Mesenchymal stem cell (in vitro differentiated cells and primary cell): ENCODE data around the gene IYD.

Experiments
- DNase-seq: peaks from one replicate; pipeline ENCODE4 v3.0.0-alpha.2; 2013
- H2AFZ ChIP-seq: one replicate; pipeline ENCODE4 v1.6.1; 2013; ENCODE audit warnings: low read depth, mild to moderate bottlenecking, control low read depth, inconsistent platforms, low read length, moderate library complexity
- H2AK5ac ChIP-seq: 2 replicates; pipeline ENCODE4 v1.6.1; 2013; ENCODE audit warnings: low read length, moderate library complexity, mild to moderate bottlenecking, inconsistent platforms; ENCODE audit not compliant: severe bottlenecking
- H2BK120ac ChIP-seq: one replicate; pipeline ENCODE4 v1.6.1; 2013; ENCODE audit warnings: low read depth, mild to moderate bottlenecking, inconsistent platforms, low read length, moderate library complexity
- H2BK12ac ChIP-seq, 2 experiments: one replicate each; pipeline ENCODE4 v1.6.1; 2013; ENCODE audit warnings: inconsistent platforms in 2 of 2, low read length in 2 of 2, mild to moderate bottlenecking in 2 of 2, moderate library complexity in 2 of 2, control low read depth in 1 of 2
- H2BK15ac ChIP-seq: one replicate; pipeline ENCODE4 v1.6.1; 2013; ENCODE audit warnings: mild to moderate bottlenecking, low read depth, inconsistent platforms; ENCODE audit not compliant: poor library complexity, severe bottlenecking
- H2BK5ac ChIP-seq: 2 replicates; pipeline ENCODE4 v1.6.1; 2013; ENCODE audit warnings: low read depth, mild to moderate bottlenecking, low read length, control low read depth, inconsistent platforms; ENCODE audit not compliant: poor library complexity, severe bottlenecking
- H3K14ac ChIP-seq, 2 experiments: one replicate each; pipeline ENCODE4 v1.6.1; 2013; ENCODE audit warnings: inconsistent platforms in 2 of 2, low read length in 2 of 2, control low read depth in 1 of 2, mild to moderate bottlenecking in 1 of 2, moderate library complexity in 1 of 2
- H3K18ac ChIP-seq, 2 experiments: one replicate each; pipeline ENCODE4 v1.6.1; 2013; ENCODE audit warnings: inconsistent platforms in 2 of 2, low read length in 2 of 2, control low read depth in 1 of 2, low read depth in 1 of 2, mild to moderate bottlenecking in 1 of 2
- H3K23ac ChIP-seq, 2 experiments: one replicate each; pipeline ENCODE4 v1.6.1; 2013; ENCODE audit warnings: inconsistent platforms in 2 of 2, low read length in 2 of 2, mild to moderate bottlenecking in 2 of 2, moderate library complexity in 2 of 2, control low read depth in 1 of 2
- H3K27ac ChIP-seq: 2 replicates; pipeline ENCODE4 v1.5.1; 2013; ENCODE audit warnings: mild to moderate bottlenecking, moderate library complexity, low read length, control low read depth, inconsistent platforms; ENCODE audit not compliant: poor library complexity, severe bottlenecking
- H3K27me3 ChIP-seq, 2 experiments: 2 replicates each; pipeline versions ENCODE4 v1.6.1 to v1.7.0; 2013; ENCODE audit warnings: low read length in 2 of 2, mild to moderate bottlenecking in 2 of 2, moderate library complexity in 2 of 2, control low read depth in 1 of 2, inconsistent platforms in 1 of 2; ENCODE audit not compliant: control insufficient read depth in 1 of 2, insufficient read depth in 1 of 2
- H3K36me3 ChIP-seq, 2 experiments: 2 replicates each; pipeline versions ENCODE4 v1.6.1 to v1.7.0; 2013; ENCODE audit warnings: low read length in 2 of 2, control low read depth in 1 of 2, inconsistent platforms in 1 of 2, low read depth in 1 of 2, mild to moderate bottlenecking in 1 of 2; ENCODE audit not compliant: insufficient read depth in 2 of 2, control insufficient read depth in 1 of 2
- H3K4ac ChIP-seq, 2 experiments: one replicate each; pipeline ENCODE4 v1.6.1; 2013; ENCODE audit warnings: inconsistent platforms in 2 of 2, low read length in 2 of 2, mild to moderate bottlenecking in 2 of 2, moderate library complexity in 2 of 2, control low read depth in 1 of 2, low read depth in 1 of 2
- H3K4me1 ChIP-seq: 2 replicates; pipeline ENCODE4 v1.6.1; 2013; ENCODE audit warnings: low read depth, low read length, control low read depth; ENCODE audit not compliant: control insufficient read depth, insufficient read depth
- H3K4me2 ChIP-seq: 2 replicates; pipeline ENCODE4 v1.6.1; 2013; ENCODE audit warnings: low read length, mild to moderate bottlenecking, inconsistent platforms; ENCODE audit not compliant: poor library complexity, severe bottlenecking
- H3K4me3 ChIP-seq, 2 experiments: 2 replicates each; pipeline versions ENCODE4 v1.5.1 to v1.7.0; 2013; ENCODE audit warnings: low read length in 2 of 2, mild to moderate bottlenecking in 2 of 2, control low read depth in 1 of 2, low read depth in 1 of 2; ENCODE audit not compliant: insufficient read depth in 1 of 2
- H3K79me1 ChIP-seq: replicated peaks from 2 replicates; pipeline ENCODE4 v1.6.1; 2013; ENCODE audit warnings: mild to moderate bottlenecking, control low read depth, low read length, inconsistent platforms; ENCODE audit not compliant: poor library complexity, severe bottlenecking
- H3K9ac ChIP-seq: 2 replicates; pipeline ENCODE4 v1.7.0; 2013; ENCODE audit warnings: mild to moderate bottlenecking, low read length, moderate library complexity
- H3K9me3 ChIP-seq: 2 replicates; pipeline ENCODE4 v1.7.0; 2013; ENCODE audit warnings: mild to moderate bottlenecking, low read length; ENCODE audit not compliant: control insufficient read depth
- H4K8ac ChIP-seq: one replicate; pipeline ENCODE4 v1.6.1; 2013; ENCODE audit warnings: inconsistent platforms, mild to moderate bottlenecking, low read length, moderate library complexity
- H4K91ac ChIP-seq: one replicate; pipeline ENCODE4 v1.6.1; 2013; ENCODE audit warnings: mild to moderate bottlenecking, low read length, inconsistent platforms
- WGBS: methylation state at CpG from one replicate; pipeline ENCODE4 v1.1.7; 2013; ENCODE audit warnings: mixed read lengths; 5-methylcytosine and 5-hydroxymethylcytosine counted together

IYD gene

DNA sequence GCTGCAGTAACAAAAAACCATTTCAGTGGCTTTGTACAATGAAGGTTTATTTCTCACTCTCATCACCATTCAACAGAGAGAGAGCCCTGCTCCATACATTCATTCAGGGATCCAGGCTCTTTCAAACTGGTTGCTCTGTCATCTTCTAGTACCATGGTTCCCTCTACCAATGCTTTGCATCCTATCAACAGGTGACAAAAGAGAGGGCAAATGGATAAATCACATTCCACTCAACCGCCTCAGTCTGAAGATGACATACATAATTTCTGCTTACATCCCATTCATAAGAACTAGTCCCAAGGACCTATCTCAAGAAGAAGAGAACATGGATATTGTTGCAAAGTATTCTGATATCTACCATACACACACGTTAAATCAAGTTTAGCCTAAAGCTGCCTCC is 51.6 kb downstream of the IYD start:
- H2BK120ac ChIP-seq = no peak overlapping the region
- no peak overlapping the region for H3K9ac ChIP-seq
- no peak overlapping the region for H3K4ac ChIP-seq
- H3K27ac ChIP-seq = no peak overlapping the region
- DNase-seq = no peak
- H2BK15ac ChIP-seq = no peak overlapping the region
- H3K36me3 ChIP-seq = no peaks in the 10 kb centered on the region
- H3K79me1 ChIP-seq = no peaks in the 10 kb centered on the region
- no peaks in the 10 kb centered on the region for H3K9me3 ChIP-seq
- 86% methylated on average over 1 of the region's 2 CpGs for WGBS
- no peak overlapping the region for H2AFZ ChIP-seq
- H2AK5ac ChIP-seq = no peak overlapping the region
- no peak overlapping the region for H3K4me3 ChIP-seq
- no peak overlapping the region for H3K14ac ChIP-seq
- H4K91ac ChIP-seq = no peak overlapping the region
- H2BK12ac ChIP-seq = no peak overlapping the region
- H3K23ac ChIP-seq = no peak overlapping the region
- H3K27me3 ChIP-seq = peaks cover 11 to 13% of the 10 kb centered on the region in 2 experiments
- peaks cover 2% of the 10 kb centered on the region for H3K4me1 ChIP-seq
- no peak overlapping the region for H4K8ac ChIP-seq
- no peak overlapping the region for H3K4me2 ChIP-seq
- no peak overlapping the region for H2BK5ac ChIP-seq
- no peak overlapping the region for H3K18ac ChIP-seq

DNA sequence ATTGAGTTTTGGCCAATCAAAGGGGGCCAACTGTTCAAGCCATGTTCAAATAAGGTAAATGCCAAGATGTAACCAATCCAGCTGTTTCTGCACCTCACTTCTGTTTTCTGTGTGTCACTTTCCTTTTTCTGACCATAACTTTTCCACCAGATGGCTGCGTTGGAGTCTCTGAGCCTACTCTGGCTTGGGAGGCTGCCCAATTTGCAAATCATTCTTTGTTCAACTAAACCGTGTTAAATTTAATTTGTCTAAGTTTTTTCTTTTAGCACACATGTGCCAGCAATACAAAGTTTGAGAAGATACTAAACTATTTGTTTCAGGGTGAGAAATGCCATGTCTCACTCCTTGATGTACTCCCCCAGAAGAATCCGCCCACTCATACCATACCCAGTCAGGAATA is 52.1 kb downstream of the IYD start:
- no peak overlapping the region for H4K91ac ChIP-seq
- no peak overlapping the region for H3K4me3 ChIP-seq
- no peak overlapping the region for H3K18ac ChIP-seq
- H2BK15ac ChIP-seq = no peak overlapping the region
- H3K4me2 ChIP-seq = no peak overlapping the region
- no peaks in the 10 kb centered on the region for H3K36me3 ChIP-seq
- no peak overlapping the region for H3K4ac ChIP-seq
- H3K4me1 ChIP-seq = peaks cover 2% of the 10 kb centered on the region
- 84% methylated on average over 2 of the region's 3 CpGs for WGBS
- H3K14ac ChIP-seq = no peak overlapping the region
- no peak overlapping the region for H3K23ac ChIP-seq
- H3K27me3 ChIP-seq = peaks cover 7 to 10% of the 10 kb centered on the region in 2 experiments
- no peak overlapping the region for H2BK12ac ChIP-seq
- H2AK5ac ChIP-seq = no peak overlapping the region
- H3K9me3 ChIP-seq = no peaks in the 10 kb centered on the region
- DNase-seq = no peak
- no peak overlapping the region for H4K8ac ChIP-seq
- H3K9ac ChIP-seq = no peak overlapping the region
- no peak overlapping the region for H3K27ac ChIP-seq
- no peak overlapping the region for H2AFZ ChIP-seq
- no peak overlapping the region for H2BK5ac ChIP-seq
- no peaks in the 10 kb centered on the region for H3K79me1 ChIP-seq
- no peak overlapping the region for H2BK120ac ChIP-seq

DNA sequence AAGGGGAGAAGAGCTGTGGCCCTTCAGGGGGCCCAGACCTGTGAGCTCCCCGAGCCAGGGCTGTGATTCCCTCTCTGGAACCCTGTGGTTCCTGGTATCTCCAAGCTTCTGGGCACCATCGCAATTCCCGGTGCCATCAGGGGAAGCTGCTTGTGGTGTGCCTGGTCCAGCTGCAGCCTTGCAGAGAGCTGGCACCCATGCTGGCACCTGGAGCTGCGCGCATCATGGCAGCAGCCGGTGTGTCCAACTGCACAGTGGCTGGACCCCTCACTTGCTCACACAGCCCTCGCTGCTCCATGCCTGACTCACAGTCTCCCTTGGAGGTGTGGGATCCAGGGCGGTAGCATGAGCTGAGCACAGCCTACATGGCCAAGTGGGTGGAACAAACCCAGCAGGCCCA is 56.7 kb downstream of the IYD start:
- Histone ChIP-seq H3K4me1 (no peaks in the 10 kb centered on the region), H3K9me3 (no peaks in the 10 kb centered on the region), H3K4ac (no peak overlapping the region), H2BK15ac (no peak overlapping the region), H3K27me3 (peaks cover 0 to 3% of the 10 kb centered on the region in 2 experiments), H4K8ac (no peak overlapping the region), H3K36me3 (no peaks in the 10 kb centered on the region), H3K4me2 (no peak overlapping the region), H3K4me3 (no peak overlapping the region), H4K91ac (no peak overlapping the region), H3K79me1 (no peaks in the 10 kb centered on the region), H2BK120ac (no peak overlapping the region), H3K23ac (no peak overlapping the region), H2AK5ac (no peak overlapping the region), H2AFZ (no peak overlapping the region), H3K14ac (no peak overlapping the region), H2BK12ac (no peak overlapping the region), H3K18ac (no peak overlapping the region), H2BK5ac (no peak overlapping the region), H3K9ac (no peak overlapping the region), H3K27ac (no peak overlapping the region)
- 88% methylated on average over 8 of the region's 8 CpGs for WGBS
- no peak for DNase-seq

DNA sequence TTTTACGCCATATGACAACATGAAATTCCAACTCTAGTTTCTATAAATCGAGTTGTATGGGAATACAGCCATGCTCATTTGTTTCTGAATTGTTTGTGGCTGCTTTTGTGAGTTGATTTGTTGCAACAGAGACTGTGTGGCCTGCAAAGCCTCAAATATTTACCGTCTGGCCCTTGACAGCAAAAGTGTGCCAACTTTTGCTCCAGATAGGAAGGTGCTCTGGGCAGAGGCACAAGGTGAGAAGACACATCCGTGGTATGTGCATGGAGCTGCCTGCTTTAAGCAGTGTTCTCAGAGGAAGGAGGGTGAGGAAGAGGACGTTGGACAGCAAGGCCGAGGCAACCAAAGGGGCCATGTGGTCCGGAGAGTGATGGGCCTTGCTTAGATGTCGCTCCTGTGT is 57.4 kb downstream of the IYD start:
- H3K14ac ChIP-seq = no peak overlapping the region
- H4K8ac ChIP-seq = no peak overlapping the region
- no peaks in the 10 kb centered on the region for H3K79me1 ChIP-seq
- 67% methylated on average over 7 of the region's 8 CpGs for WGBS
- H2AK5ac ChIP-seq = no peak overlapping the region
- no peaks in the 10 kb centered on the region for H3K4me1 ChIP-seq
- H2BK5ac ChIP-seq = no peak overlapping the region
- H2BK120ac ChIP-seq = no peak overlapping the region
- H3K4me2 ChIP-seq = no peak overlapping the region
- H3K36me3 ChIP-seq = no peaks in the 10 kb centered on the region
- no peak for DNase-seq
- H3K27me3 ChIP-seq = peaks cover 0 to 3% of the 10 kb centered on the region in 2 experiments
- no peak overlapping the region for H3K9ac ChIP-seq
- no peak overlapping the region for H2BK12ac ChIP-seq
- no peak overlapping the region for H3K27ac ChIP-seq
- H3K4ac ChIP-seq = no peak overlapping the region
- no peak overlapping the region for H4K91ac ChIP-seq
- no peaks in the 10 kb centered on the region for H3K9me3 ChIP-seq
- no peak overlapping the region for H2AFZ ChIP-seq
- no peak overlapping the region for H3K18ac ChIP-seq
- H2BK15ac ChIP-seq = no peak overlapping the region
- H3K4me3 ChIP-seq = no peak overlapping the region
- H3K23ac ChIP-seq = no peak overlapping the region
